GM21381 (cell line): Measurements from ENCODE around the gene ATP6V0A1.
A peak's percentile ranks its signal among the peaks of the same experiment; 100 is the strongest.
"Not testable (repeated sequence)": the region's sequence is repeated elsewhere in the genome, so short reads cannot be mapped to it uniquely, and the experiment has no call there.

ENCODE experiments used
- ATAC-seq: cut with Tn5 transposase; IDR thresholded peaks from one replicate; pipeline ENCODE4 v1.9.1; 2021; ENCODE audit warnings: mild to moderate bottlenecking, moderate library complexity; ENCODE audit not compliant: unreplicated experiment

Gene ATP6V0A1

GRCh38 chr17:42537156-42537805 is 78.6 kb downstream of the ATP6V0A1 start:
- no peak for ATAC-seq

DNA sequence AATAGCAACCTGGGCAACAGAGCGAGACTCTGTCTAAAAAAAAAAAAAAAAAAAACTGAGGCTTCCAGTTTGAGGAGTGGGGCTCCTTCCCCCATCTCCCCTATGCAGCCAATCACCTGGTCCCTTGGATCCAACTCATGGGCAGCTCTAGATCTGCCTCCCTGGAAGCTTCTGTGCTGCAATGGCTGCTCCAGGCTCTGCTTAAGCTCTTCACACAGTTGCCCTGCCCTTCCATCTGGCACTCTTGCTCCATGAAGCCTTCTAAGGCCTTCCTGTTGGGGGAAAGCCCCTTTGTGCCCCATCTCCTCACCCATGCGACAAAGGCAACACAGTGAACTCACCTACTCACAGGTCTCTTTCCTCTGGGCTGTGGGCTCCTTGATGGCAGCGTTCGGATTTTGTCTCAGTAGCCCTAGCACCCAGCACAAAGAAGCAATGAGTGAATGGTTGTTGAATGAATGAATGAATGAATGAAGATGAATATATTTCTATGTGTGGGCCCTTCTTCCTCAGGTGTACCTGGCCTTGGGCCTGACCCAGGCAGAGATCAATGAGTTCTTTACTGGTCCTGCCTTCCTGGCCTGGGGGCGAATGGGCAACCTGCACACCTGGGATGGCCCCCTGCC is 79.3 kb downstream of the ATP6V0A1 start:
- ATAC-seq: no peak

DNA sequence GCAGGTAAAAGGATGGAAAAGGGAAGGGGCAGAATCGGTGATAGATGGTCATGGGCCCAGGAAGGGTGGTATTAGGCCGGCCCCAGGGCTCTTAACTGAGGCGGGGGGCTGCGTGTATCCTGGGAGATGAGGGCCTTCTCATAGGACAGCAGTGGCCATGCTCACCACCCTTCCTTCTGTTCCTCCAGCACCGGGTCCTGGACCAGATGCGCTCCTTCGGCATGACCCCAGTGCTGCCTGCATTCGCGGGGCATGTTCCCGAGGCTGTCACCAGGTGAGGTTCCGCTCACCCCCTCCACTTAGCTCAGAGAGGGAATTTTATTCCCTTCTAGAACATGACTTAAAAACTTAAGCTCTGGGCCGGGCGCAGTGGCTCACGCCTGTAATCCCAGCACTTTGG is 79.8 kb downstream of the ATP6V0A1 start:
- ATAC-seq: no peak

DNA sequence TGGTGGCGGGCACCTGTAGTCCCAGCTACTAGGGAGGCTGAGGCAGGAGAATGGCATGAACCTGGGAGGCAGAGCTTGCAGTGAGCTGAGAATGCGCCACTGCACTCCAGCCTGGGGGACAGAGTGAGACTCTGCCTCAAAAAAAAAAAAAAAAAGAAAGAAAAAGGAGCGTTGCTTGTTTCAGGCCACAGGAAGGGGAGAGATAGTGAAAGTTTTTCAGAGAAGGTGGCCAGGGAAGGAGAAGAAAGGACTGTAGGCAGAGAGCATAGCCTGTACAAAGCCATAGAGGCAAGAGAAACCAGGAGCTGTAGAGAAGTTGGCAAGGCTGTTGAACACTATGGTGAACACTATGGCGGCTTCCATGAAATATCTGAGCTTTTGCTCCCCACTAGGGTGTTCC is 81.9 kb downstream of the ATP6V0A1 start:
- not testable (repeated sequence) for ATAC-seq

GRCh38 chr17:42541041-42541833 is 82.6 kb downstream of the ATP6V0A1 start:
- ATAC-seq: no peak

DNA sequence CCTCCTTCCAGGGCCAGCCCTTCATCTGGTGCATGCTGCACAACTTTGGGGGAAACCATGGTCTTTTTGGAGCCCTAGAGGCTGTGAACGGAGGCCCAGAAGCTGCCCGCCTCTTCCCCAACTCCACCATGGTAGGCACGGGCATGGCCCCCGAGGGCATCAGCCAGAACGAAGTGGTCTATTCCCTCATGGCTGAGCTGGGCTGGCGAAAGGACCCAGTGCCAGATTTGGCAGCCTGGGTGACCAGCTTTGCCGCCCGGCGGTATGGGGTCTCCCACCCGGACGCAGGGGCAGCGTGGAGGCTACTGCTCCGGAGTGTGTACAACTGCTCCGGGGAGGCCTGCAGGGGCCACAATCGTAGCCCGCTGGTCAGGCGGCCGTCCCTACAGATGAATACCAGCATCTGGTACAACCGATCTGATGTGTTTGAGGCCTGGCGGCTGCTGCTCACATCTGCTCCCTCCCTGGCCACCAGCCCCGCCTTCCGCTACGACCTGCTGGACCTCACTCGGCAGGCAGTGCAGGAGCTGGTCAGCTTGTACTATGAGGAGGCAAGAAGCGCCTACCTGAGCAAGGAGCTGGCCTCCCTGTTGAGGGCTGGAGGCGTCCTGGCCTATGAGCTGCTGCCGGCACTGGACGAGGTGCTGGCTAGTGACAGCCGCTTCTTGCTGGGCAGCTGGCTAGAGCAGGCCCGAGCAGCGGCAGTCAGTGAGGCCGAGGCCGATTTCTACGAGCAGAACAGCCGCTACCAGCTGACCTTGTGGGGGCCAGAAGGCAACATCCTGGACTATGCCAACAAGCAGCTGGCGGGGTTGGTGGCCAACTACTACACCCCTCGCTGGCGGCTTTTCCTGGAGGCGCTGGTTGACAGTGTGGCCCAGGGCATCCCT is 84.8 kb downstream of the ATP6V0A1 start:
- ATAC-seq: no peak

DNA sequence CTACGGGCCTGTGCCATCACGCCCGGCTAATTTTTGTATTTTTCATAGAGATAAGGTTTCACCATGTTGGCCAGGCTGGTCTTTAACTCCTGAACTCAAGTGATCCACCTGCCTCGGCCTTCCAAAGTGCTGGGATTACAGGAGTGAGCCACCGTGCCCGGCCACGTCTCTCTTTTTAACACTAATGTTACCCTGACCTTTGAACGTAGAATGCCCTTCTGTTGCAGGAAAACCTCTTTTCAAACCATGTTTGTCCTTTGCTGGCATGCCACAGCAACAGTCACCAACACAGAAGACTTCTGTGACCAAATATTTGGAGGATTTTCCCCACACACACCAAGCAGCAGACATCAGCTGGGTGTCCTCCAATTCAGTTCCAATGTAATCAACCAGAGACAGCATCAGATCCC is 86.2 kb downstream of the ATP6V0A1 start:
- ATAC-seq: no peak

- ATAC-seq: not testable (repeated sequence)
Measured at GRCh38 chr17:42545755-42546505, 87.3 kb downstream of the ATP6V0A1 start.

- ATAC-seq: no peak
Measured at GRCh38 chr17:42547001-42547461, 88.4 kb downstream of the ATP6V0A1 start.

DNA sequence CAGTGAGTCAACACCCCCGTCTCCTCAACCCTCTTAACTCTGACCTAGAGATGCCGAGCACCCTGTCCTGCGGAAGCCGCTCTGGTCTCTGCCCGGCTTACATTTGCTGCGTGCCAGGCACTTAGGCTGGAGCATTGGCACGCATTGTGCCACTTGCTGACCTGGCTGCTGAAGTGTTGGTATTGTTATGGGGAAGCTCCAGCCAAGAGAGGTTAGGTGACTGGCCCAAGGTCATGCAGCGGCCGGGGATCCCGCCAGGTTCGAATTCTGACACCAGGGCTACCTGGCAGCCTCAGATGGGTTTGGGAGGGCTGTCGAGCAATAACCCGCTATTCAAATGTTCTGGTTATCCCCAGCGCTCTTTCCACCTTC is 89.0 kb downstream of the ATP6V0A1 start:
- no peak for ATAC-seq

DNA sequence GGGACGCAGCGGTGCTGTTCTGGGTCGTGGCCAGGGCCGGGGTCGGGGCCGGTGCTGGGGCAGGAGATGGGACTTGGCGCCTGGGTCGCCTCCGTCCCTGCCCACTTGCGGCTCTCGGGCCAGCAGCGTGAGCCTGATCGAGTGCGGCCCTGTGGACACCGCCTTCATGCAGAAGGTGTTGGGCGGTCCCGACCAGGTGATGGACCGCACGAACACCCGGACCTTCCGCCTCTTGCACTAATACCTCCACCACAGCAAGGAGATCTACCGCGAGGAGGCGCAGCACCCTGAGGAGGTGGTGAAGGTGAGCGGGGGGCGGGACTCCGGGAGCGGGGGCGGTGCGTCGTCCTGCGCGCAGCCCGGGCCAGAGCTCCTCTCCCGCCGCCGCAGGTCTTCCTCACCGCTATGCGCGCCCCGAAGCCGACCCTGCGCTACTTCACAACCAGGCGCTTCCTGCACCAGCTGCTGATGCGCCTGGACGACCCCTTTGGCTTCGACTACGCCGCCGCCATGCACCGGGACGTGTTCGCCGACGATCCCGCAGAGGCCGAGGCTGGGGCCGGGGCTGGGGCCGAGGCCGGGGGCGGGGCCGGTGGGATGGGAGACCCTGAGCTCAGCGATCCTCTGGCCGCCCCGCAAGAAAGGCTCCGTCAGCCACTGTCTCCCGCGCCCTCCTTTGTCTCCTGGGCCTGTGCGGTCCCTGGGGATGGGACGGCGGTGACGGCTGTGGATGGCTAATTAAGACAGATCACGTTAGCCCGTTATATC is 89.6 kb downstream of the ATP6V0A1 start:
- ATAC-seq: no peak

GRCh38 chr17:42548993-42549755 is 90.5 kb downstream of the ATP6V0A1 start:
- ATAC-seq: no peak

- ATAC-seq: not testable (repeated sequence)
Measured at GRCh38 chr17:42552736-42553135, 94.1 kb downstream of the ATP6V0A1 start, which contains the start of gene HSD17B1. TSS of gene HSD17B1 (plus strand) at chr17:42552923. CDS start at chr17:42552934, 11 bp downstream.

GRCh38 chr17:42553161-42553818 is 94.6 kb downstream of the ATP6V0A1 start:
- no peak for ATAC-seq

DNA sequence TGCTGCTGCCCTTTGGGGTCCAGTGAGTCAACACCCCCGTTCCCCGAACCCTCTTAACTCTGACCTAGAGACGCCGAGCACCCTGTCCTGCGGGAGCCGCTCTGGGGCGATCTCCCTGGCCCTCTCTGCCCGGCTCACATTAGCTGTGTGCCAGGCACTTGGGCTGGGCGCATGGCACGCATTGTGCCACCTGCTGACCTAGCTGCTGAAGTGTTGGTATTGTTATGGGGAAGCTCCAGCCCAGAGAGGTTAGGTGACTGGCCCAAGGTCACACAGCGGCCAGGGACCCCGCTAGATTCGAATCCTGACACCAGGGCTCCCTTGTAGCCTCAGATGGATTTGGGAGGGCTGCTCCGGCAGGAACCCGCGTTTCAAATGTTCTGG is 95.2 kb downstream of the ATP6V0A1 start:
- no peak for ATAC-seq

- ATAC-seq: peak; percentile 73
Measured at GRCh38 chr17:42554250-42555121, 95.8 kb downstream of the ATP6V0A1 start.

- no peak for ATAC-seq
Measured at GRCh38 chr17:42555122-42555622, 96.5 kb downstream of the ATP6V0A1 start.
